ENCODE results near the gene CD80. TPM values are rescaled to one million over a fixed set of nuclear protein-coding genes. Genes with fewer than 3 reads are reported as not detected.

Gene CD80
- total and polyA plus RNA-seq, 10 of the 15 experiments (the other 5 are each of a cell fraction or from before 2014, with no cell fraction given): 41.4 to 137 (median 58.1) TPM

DNA sequence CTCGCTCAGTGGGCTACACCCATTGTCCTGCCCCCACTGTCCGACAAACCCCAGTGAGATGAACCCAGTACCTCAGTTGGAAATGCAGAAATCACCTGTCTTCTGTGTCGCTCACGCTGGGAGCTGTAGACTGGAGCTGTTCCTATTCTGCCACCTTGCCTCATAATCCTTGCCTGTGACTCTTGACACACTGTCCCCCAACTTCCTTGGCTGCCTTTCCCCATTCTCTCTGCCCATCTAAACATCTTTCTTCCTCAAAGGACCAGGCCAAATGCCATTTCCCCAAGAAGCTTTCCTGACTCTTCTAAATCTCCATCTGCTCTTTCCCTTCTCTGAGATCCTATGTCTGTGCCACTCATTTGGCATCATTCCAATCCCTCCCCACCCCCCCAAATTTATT, 9.7 kb upstream of the CD80 start:
- POLR2A ChIA-PET: interaction anchor here (0.9 to 5.8 kb wide), 3 partner anchors 9 to 27 kb away, joined by 3 to 46 read pairs (median 5); partner anchors contain the start of genes ADPRH and CD80

More for the DNA sequence above, 9.7 kb upstream of the CD80 start:
- ChIA-PET RAD21 (ENCODE audit: unreplicated experiment) (interaction anchor here (1.6 to 2.0 kb wide), 2 partner anchors 10 to 13 kb away, joined by 5 to 6 read pairs; partner anchors contain the start of gene ADPRH), SMC1A (ENCODE audit: uncharacterized antibody, unreplicated experiment) (interaction anchor here (1.0 to 3.6 kb wide), 5 partner anchors 9 to 31 kb away, joined by 4 to 35 read pairs (median 7); partner anchors contain the start of genes ADPRH and CD80), CTCF (interaction anchor here (1.2 to 2.6 kb wide), 4 partner anchors 9 to 31 kb away, joined by 5 to 12 read pairs (median 8); partner anchors contain the start of genes ADPRH and CD80)
- DNase-seq (ENCODE audit: low read depth, low spot score) (no peak), FAIRE-seq (no peak), ATAC-seq (no peak)
- BruUV-seq (replicated peaks): no TSS peak
- H3K27ac ChIP-seq (ENCODE audit: control insufficient read depth, insufficient read depth): no peak overlapping the region
- H2AFZ ChIP-seq (ENCODE audit: control insufficient read depth, low read depth, low read length): no peak overlapping the region
- WGBS (ENCODE audit: insufficient coverage, insufficient replicate concordance, low lambda C conversion rate, missing lambda C conversion rate): 95% methylated on average over 4 of the region's 4 CpGs
- intact Hi-C loops (cut with micrococcal nuclease; ENCODE audit: unreplicated experiment) (no loop called here), in situ Hi-C loops (cut with MboI) (no loop called here)
- H3K4me3 ChIP-seq: no peak overlapping the region
- peaks cover 14% of the 10 kb centered on the region for H3K4me1 ChIP-seq (ENCODE audit: control insufficient read depth, insufficient read depth, low read length)
- TF ChIP-seq ZBTB4 (CRISPR knock-in tag; IDR thresholded peaks at IDR 0.05): no peak
- TF ChIP-seq JUNB (IDR thresholded peaks at IDR 0.05): no peak
- no peak for TF ChIP-seq POU2F2 (IDR thresholded peaks at IDR 0.05; ENCODE audit: borderline replicate concordance, low read depth, low read length)
- TF ChIP-seq, protein P1, sequence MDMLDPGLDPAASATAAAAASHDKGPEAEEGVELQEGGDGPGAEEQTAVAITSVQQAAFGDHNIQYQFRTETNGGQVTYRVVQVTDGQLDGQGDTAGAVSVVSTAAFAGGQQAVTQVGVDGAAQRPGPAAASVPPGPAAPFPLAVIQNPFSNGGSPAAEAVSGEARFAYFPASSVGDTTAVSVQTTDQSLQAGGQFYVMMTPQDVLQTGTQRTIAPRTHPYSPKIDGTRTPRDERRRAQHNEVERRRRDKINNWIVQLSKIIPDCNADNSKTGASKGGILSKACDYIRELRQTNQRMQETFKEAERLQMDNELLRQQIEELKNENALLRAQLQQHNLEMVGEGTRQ (IDR thresholded peaks at IDR 0.05; ENCODE audit: borderline replicate concordance, low read depth, low read length): no peak
- TF ChIP-seq, protein P2, sequence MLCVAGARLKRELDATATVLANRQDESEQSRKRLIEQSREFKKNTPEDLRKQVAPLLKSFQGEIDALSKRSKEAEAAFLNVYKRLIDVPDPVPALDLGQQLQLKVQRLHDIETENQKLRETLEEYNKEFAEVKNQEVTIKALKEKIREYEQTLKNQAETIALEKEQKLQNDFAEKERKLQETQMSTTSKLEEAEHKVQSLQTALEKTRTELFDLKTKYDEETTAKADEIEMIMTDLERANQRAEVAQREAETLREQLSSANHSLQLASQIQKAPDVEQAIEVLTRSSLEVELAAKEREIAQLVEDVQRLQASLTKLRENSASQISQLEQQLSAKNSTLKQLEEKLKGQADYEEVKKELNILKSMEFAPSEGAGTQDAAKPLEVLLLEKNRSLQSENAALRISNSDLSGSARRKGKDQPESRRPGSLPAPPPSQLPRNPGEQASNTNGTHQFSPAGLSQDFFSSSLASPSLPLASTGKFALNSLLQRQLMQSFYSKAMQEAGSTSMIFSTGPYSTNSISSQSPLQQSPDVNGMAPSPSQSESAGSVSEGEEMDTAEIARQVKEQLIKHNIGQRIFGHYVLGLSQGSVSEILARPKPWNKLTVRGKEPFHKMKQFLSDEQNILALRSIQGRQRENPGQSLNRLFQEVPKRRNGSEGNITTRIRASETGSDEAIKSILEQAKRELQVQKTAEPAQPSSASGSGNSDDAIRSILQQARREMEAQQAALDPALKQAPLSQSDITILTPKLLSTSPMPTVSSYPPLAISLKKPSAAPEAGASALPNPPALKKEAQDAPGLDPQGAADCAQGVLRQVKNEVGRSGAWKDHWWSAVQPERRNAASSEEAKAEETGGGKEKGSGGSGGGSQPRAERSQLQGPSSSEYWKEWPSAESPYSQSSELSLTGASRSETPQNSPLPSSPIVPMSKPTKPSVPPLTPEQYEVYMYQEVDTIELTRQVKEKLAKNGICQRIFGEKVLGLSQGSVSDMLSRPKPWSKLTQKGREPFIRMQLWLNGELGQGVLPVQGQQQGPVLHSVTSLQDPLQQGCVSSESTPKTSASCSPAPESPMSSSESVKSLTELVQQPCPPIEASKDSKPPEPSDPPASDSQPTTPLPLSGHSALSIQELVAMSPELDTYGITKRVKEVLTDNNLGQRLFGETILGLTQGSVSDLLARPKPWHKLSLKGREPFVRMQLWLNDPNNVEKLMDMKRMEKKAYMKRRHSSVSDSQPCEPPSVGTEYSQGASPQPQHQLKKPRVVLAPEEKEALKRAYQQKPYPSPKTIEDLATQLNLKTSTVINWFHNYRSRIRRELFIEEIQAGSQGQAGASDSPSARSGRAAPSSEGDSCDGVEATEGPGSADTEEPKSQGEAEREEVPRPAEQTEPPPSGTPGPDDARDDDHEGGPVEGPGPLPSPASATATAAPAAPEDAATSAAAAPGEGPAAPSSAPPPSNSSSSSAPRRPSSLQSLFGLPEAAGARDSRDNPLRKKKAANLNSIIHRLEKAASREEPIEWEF (IDR thresholded peaks at IDR 0.05; ENCODE audit: insufficient replicate concordance, low read depth, low read length): no peak
- H3K9me3 ChIP-seq (replicated peaks; ENCODE audit: control insufficient read depth, insufficient read depth, low read length): no peaks in the 10 kb centered on the region; the same call in 2 of the 3 replicates
- H3K27me3 ChIP-seq (replicated peaks in 1 of 2; ENCODE audit: control insufficient read depth in 2 of 2, insufficient read depth in 2 of 2, low read length in 1 of 2): no peaks in the 10 kb centered on the region
- H4K20me1 ChIP-seq (ENCODE audit: control insufficient read depth, insufficient read depth): no peaks in the 10 kb centered on the region
- no peaks in the 10 kb centered on the region for H3K36me3 ChIP-seq (ENCODE audit: control insufficient read depth in 2 of 2, insufficient read depth in 2 of 2, low read length in 1 of 2)
- H3K9ac ChIP-seq (ENCODE audit: control insufficient read depth, insufficient read depth, low read length): no peak overlapping the region
- H3K4me2 ChIP-seq (ENCODE audit: control insufficient read depth, insufficient read depth): no peak overlapping the region
- peaks cover 3% of the 10 kb centered on the region; the same call in 1 of the 2 replicates for H3K79me2 ChIP-seq (ENCODE audit: control insufficient read depth, insufficient read depth, low read length)
